K562 (cell line): ENCODE measurements around the gene AMZ1.

Source experiments
- ATF7 ChIP-seq: fragments of 450-650 bp; IDR thresholded peaks from 2 replicates; pipeline ENCODE4 v1.7.1; 2014; ENCODE audit warnings: mild to moderate bottlenecking, moderate library complexity
- CHD2 ChIP-seq: IDR thresholded peaks from 2 replicates; pipeline ENCODE4 v1.6.1; 2011; ENCODE audit warnings: low read depth, low read length
- GTF3C2 ChIP-seq: IDR thresholded peaks from 3 replicates; pipeline ENCODE4 v1.6.1; 2011; ENCODE audit warnings: borderline replicate concordance, mild to moderate bottlenecking, moderate library complexity; ENCODE audit not compliant: insufficient read length; ENCODE audit errors: extremely low read depth
- MAFG ChIP-seq: fragments of 450-650 bp; conservative IDR thresholded peaks from 2 replicates; pipeline ENCODE4 v1.6.1; 2016; ENCODE audit warnings: missing genetic modification characterization, missing compliant biosample characterization
- POLR2A ChIP-seq: fragments of 450-650 bp; conservative IDR thresholded peaks from 2 replicates; pipeline ENCODE4 v1.6.1; 2016
- RFX5 ChIP-seq: IDR thresholded peaks from 2 replicates; pipeline ENCODE4 v1.6.1; 2011; ENCODE audit warnings: low read depth, mild to moderate bottlenecking, improper control_type of control experiment, low read length
- SP1 ChIP-seq: sonication (generic); formaldehyde crosslinking; IDR thresholded peaks from 2 replicates; pipeline ENCODE4 v1.8.1; 2022; ENCODE audit warnings: mild to moderate bottlenecking, missing genetic modification reagents
- ZC3H4 ChIP-seq: sonication (generic); formaldehyde crosslinking; IDR thresholded peaks from 2 replicates; pipeline ENCODE4 v1.9.0; 2021; ENCODE audit warnings: missing genetic modification reagents, borderline replicate concordance

- TF ChIP-seq ATF7 (0 out of 2 replicates have a peak, but pooled peaks have one; percentile 14), CHD2 (no peak), RFX5 (no peak), SP1 (no peak), POLR2A (no peak), MAFG (tag) (no peak), ZC3H4 (CRISPR knock-in tag) (no peak), GTF3C2 (no peak)
Observed at GRCh38 chr7:2660359-2661095, 27.5 kb upstream of the AMZ1 start.
